Mesenchymal stem cell (in vitro differentiated cells and primary cell): ENCODE results near the gene UGT1A9.
"Not testable (repeated sequence)": the region's sequence is repeated elsewhere in the genome, so short reads cannot be mapped to it uniquely, and the experiment has no call there.

Experiments
- DNase-seq: peaks from one replicate; pipeline ENCODE4 v3.0.0-alpha.2; 2013
- H2AFZ ChIP-seq: one replicate; pipeline ENCODE4 v1.6.1; 2013; ENCODE audit warnings: low read depth, mild to moderate bottlenecking, control low read depth, inconsistent platforms, low read length, moderate library complexity
- H2AK5ac ChIP-seq: 2 replicates; pipeline ENCODE4 v1.6.1; 2013; ENCODE audit warnings: low read length, moderate library complexity, mild to moderate bottlenecking, inconsistent platforms; ENCODE audit not compliant: severe bottlenecking
- H2BK120ac ChIP-seq: one replicate; pipeline ENCODE4 v1.6.1; 2013; ENCODE audit warnings: low read depth, mild to moderate bottlenecking, inconsistent platforms, low read length, moderate library complexity
- H2BK12ac ChIP-seq, 2 experiments: one replicate each; pipeline ENCODE4 v1.6.1; 2013; ENCODE audit warnings: inconsistent platforms in 2 of 2, low read length in 2 of 2, mild to moderate bottlenecking in 2 of 2, moderate library complexity in 2 of 2, control low read depth in 1 of 2
- H2BK15ac ChIP-seq: one replicate; pipeline ENCODE4 v1.6.1; 2013; ENCODE audit warnings: mild to moderate bottlenecking, low read depth, inconsistent platforms; ENCODE audit not compliant: poor library complexity, severe bottlenecking
- H2BK5ac ChIP-seq: 2 replicates; pipeline ENCODE4 v1.6.1; 2013; ENCODE audit warnings: low read depth, mild to moderate bottlenecking, low read length, control low read depth, inconsistent platforms; ENCODE audit not compliant: poor library complexity, severe bottlenecking
- H3K14ac ChIP-seq, 2 experiments: one replicate each; pipeline ENCODE4 v1.6.1; 2013; ENCODE audit warnings: inconsistent platforms in 2 of 2, low read length in 2 of 2, control low read depth in 1 of 2, mild to moderate bottlenecking in 1 of 2, moderate library complexity in 1 of 2
- H3K18ac ChIP-seq, 2 experiments: one replicate each; pipeline ENCODE4 v1.6.1; 2013; ENCODE audit warnings: inconsistent platforms in 2 of 2, low read length in 2 of 2, control low read depth in 1 of 2, low read depth in 1 of 2, mild to moderate bottlenecking in 1 of 2
- H3K23ac ChIP-seq, 2 experiments: one replicate each; pipeline ENCODE4 v1.6.1; 2013; ENCODE audit warnings: inconsistent platforms in 2 of 2, low read length in 2 of 2, mild to moderate bottlenecking in 2 of 2, moderate library complexity in 2 of 2, control low read depth in 1 of 2
- H3K27ac ChIP-seq: 2 replicates; pipeline ENCODE4 v1.5.1; 2013; ENCODE audit warnings: mild to moderate bottlenecking, moderate library complexity, low read length, control low read depth, inconsistent platforms; ENCODE audit not compliant: poor library complexity, severe bottlenecking
- H3K27me3 ChIP-seq, 2 experiments: 2 replicates each; pipeline versions ENCODE4 v1.6.1 to v1.7.0; 2013; ENCODE audit warnings: low read length in 2 of 2, mild to moderate bottlenecking in 2 of 2, moderate library complexity in 2 of 2, control low read depth in 1 of 2, inconsistent platforms in 1 of 2; ENCODE audit not compliant: control insufficient read depth in 1 of 2, insufficient read depth in 1 of 2
- H3K36me3 ChIP-seq, 2 experiments: 2 replicates each; pipeline versions ENCODE4 v1.6.1 to v1.7.0; 2013; ENCODE audit warnings: low read length in 2 of 2, control low read depth in 1 of 2, inconsistent platforms in 1 of 2, low read depth in 1 of 2, mild to moderate bottlenecking in 1 of 2; ENCODE audit not compliant: insufficient read depth in 2 of 2, control insufficient read depth in 1 of 2
- H3K4ac ChIP-seq, 2 experiments: one replicate each; pipeline ENCODE4 v1.6.1; 2013; ENCODE audit warnings: inconsistent platforms in 2 of 2, low read length in 2 of 2, mild to moderate bottlenecking in 2 of 2, moderate library complexity in 2 of 2, control low read depth in 1 of 2, low read depth in 1 of 2
- H3K4me1 ChIP-seq: 2 replicates; pipeline ENCODE4 v1.6.1; 2013; ENCODE audit warnings: low read depth, low read length, control low read depth; ENCODE audit not compliant: control insufficient read depth, insufficient read depth
- H3K4me2 ChIP-seq: 2 replicates; pipeline ENCODE4 v1.6.1; 2013; ENCODE audit warnings: low read length, mild to moderate bottlenecking, inconsistent platforms; ENCODE audit not compliant: poor library complexity, severe bottlenecking
- H3K4me3 ChIP-seq, 2 experiments: 2 replicates each; pipeline versions ENCODE4 v1.5.1 to v1.7.0; 2013; ENCODE audit warnings: low read length in 2 of 2, mild to moderate bottlenecking in 2 of 2, control low read depth in 1 of 2, low read depth in 1 of 2; ENCODE audit not compliant: insufficient read depth in 1 of 2
- H3K79me1 ChIP-seq: replicated peaks from 2 replicates; pipeline ENCODE4 v1.6.1; 2013; ENCODE audit warnings: mild to moderate bottlenecking, control low read depth, low read length, inconsistent platforms; ENCODE audit not compliant: poor library complexity, severe bottlenecking
- H3K9ac ChIP-seq: 2 replicates; pipeline ENCODE4 v1.7.0; 2013; ENCODE audit warnings: mild to moderate bottlenecking, low read length, moderate library complexity
- H3K9me3 ChIP-seq: 2 replicates; pipeline ENCODE4 v1.7.0; 2013; ENCODE audit warnings: mild to moderate bottlenecking, low read length; ENCODE audit not compliant: control insufficient read depth
- H4K8ac ChIP-seq: one replicate; pipeline ENCODE4 v1.6.1; 2013; ENCODE audit warnings: inconsistent platforms, mild to moderate bottlenecking, low read length, moderate library complexity
- H4K91ac ChIP-seq: one replicate; pipeline ENCODE4 v1.6.1; 2013; ENCODE audit warnings: mild to moderate bottlenecking, low read length, inconsistent platforms
- whole genome bisulfite sequencing: methylation state at CpG from one replicate; pipeline ENCODE4 v1.1.7; 2013; ENCODE audit warnings: mixed read lengths; 5-methylcytosine and 5-hydroxymethylcytosine counted together

The UGT1A9 gene

DNA sequence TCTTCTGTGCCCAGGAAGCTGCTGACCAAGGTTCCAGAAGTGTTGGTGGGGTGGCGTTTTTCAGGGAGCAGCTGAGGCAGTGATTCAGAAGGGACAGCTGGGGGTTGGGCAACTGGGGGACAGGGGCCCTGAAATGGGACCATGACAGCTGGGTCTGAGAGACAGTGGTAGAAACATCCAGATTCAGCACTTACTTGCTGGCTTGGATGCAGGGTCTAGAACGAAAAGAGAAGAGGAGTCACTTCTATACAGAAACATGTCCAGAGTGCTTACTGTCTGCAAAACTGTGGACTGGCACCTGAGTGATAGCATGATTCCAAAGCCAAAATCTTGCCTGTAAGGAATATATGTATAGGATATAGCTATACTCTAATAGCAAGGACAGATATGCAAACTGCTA lies 74.1 kb downstream of the UGT1A9 start:
- H3K4me1 ChIP-seq, H3K23ac ChIP-seq, H3K4me2 ChIP-seq, H2BK5ac ChIP-seq, DNase-seq, H4K8ac ChIP-seq, H2BK15ac ChIP-seq, H3K9me3 ChIP-seq, H3K4me3 ChIP-seq, H2BK12ac ChIP-seq, H3K4ac ChIP-seq, H2BK120ac ChIP-seq, H3K9ac ChIP-seq, H3K79me1 ChIP-seq, H3K14ac ChIP-seq, H2AFZ ChIP-seq, H2AK5ac ChIP-seq, H4K91ac ChIP-seq, H3K36me3 ChIP-seq, H3K27ac ChIP-seq, H3K18ac ChIP-seq: not testable (repeated sequence)
- 54% methylated on average over 2 of the region's 2 CpGs for WGBS
- peaks cover 9 to 14% of the 10 kb centered on the region in 2 experiments for H3K27me3 ChIP-seq

DNA sequence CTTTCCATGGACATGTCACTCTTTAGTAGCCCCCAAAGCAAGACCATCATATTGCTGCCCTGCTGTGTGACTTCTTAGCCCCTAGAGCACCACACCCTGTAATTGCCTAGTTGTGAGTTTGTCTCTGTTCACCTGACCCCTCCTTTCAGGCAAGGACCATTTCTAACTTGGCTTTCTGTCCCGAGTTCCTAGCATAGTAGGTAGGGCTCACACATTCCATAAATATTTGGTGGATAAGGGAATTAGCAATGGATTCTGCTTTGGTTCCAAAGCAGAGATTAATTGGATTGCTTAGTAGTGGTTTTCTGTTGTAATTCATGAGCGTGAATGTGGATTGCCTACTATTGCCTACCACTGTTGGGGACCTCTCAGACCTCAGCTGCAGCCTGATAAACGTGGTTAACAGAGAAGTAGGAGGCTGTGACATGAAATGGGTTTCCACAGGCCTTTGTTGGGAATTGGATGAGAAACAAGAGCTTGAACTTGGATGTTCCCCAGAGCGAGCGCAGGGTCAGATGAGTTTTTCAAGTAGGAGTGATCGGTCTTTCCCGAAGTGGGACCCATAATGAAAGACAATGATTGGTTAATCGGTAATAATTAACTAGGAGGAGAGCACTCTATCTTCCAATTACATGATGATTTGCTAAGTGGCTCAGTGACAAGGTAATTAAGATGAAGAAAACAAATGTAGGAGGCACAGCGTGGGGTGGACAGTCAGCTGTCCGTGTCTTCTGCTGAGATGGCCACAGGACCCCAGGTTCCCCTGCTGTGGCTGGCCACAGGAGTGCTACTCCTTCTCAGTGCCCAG lies 75.0 kb downstream of the UGT1A9 start:
- no peak overlapping the region for H4K91ac ChIP-seq
- no peak overlapping the region for H2BK12ac ChIP-seq
- H3K4me1 ChIP-seq = peaks cover 2% of the 10 kb centered on the region
- no peak overlapping the region for H2BK15ac ChIP-seq
- no peak overlapping the region for H2BK120ac ChIP-seq
- DNase-seq = no peak
- H3K18ac ChIP-seq = no peak overlapping the region
- H3K27me3 ChIP-seq = peaks cover under 1 to 15% of the 10 kb centered on the region in 2 experiments
- no peaks in the 10 kb centered on the region for H3K79me1 ChIP-seq
- no peak overlapping the region for H3K23ac ChIP-seq
- H2BK5ac ChIP-seq = no peak overlapping the region
- H3K27ac ChIP-seq = no peak overlapping the region
- no peak overlapping the region for H3K4ac ChIP-seq
- H3K36me3 ChIP-seq = no peaks in the 10 kb centered on the region
- no peak overlapping the region for H3K4me2 ChIP-seq
- H4K8ac ChIP-seq = no peak overlapping the region
- H3K14ac ChIP-seq = no peak overlapping the region
- no peak overlapping the region for H2AK5ac ChIP-seq
- H2AFZ ChIP-seq = no peak overlapping the region
- no peaks in the 10 kb centered on the region for H3K9me3 ChIP-seq
- 64% methylated on average over 10 of the region's 10 CpGs for WGBS
- no peak overlapping the region for H3K4me3 ChIP-seq
- H3K9ac ChIP-seq = no peak overlapping the region

GRCh38 chr2:233747283-233747544 lies 75.5 kb downstream of the UGT1A9 start:
- Histone ChIP-seq H2BK5ac (no peak overlapping the region), H2BK120ac (no peak overlapping the region)

DNA sequence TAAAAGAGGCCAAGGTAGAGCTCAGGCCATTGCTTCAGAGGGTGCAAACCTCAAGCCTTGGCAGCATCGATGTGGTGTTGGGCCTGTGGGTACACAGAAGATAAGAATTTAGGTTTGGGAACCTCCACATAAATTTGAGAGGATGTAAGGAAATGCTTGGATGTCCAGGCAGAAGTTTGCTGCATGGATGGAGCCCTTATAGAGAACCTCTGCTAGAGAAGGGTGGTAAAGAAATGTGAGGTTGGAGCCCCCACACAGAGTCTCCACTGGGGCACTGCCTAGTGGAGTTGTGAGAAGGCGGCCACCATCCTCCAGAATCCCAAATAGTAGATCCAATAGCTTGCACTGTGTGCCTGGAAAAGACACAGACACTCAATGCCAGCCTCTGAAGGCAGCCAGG lies 79.0 kb downstream of the UGT1A9 start:
- not testable (repeated sequence) for H2BK5ac ChIP-seq, H3K4me3 ChIP-seq, H4K91ac ChIP-seq, H4K8ac ChIP-seq, H2BK12ac ChIP-seq, H3K4me2 ChIP-seq, H3K79me1 ChIP-seq, H3K36me3 ChIP-seq, H2AFZ ChIP-seq, H3K27ac ChIP-seq, H3K4ac ChIP-seq, H3K4me1 ChIP-seq, H3K9ac ChIP-seq, H2BK120ac ChIP-seq, H3K9me3 ChIP-seq, H2AK5ac ChIP-seq, H3K23ac ChIP-seq, H3K18ac ChIP-seq, DNase-seq, H2BK15ac ChIP-seq, H3K14ac ChIP-seq
- 37% methylated on average over 2 of the region's 2 CpGs for WGBS
- peaks cover 0 to 14% of the 10 kb centered on the region in 2 experiments for H3K27me3 ChIP-seq

More at GRCh38 chr2:233747283-233747544, 75.5 kb downstream of the UGT1A9 start:
- H3K9ac ChIP-seq = no peak overlapping the region
- H3K36me3 ChIP-seq = no peaks in the 10 kb centered on the region
- no peaks in the 10 kb centered on the region for H3K79me1 ChIP-seq
- no peak overlapping the region for H3K4me2 ChIP-seq
- H4K91ac ChIP-seq = no peak overlapping the region
- H3K18ac ChIP-seq = no peak overlapping the region
- no peak overlapping the region for H3K4ac ChIP-seq
- no peak for DNase-seq
- H3K27me3 ChIP-seq = peaks cover 0 to 10% of the 10 kb centered on the region in 2 experiments
- no peaks in the 10 kb centered on the region for H3K9me3 ChIP-seq
- H2AFZ ChIP-seq = no peak overlapping the region
- H3K4me3 ChIP-seq = no peak overlapping the region
- peaks cover 2% of the 10 kb centered on the region for H3K4me1 ChIP-seq
- 89% methylated on average over 6 of the region's 6 CpGs for WGBS
- H2BK12ac ChIP-seq = no peak overlapping the region
- H2AK5ac ChIP-seq = no peak overlapping the region
- no peak overlapping the region for H4K8ac ChIP-seq
- no peak overlapping the region for H2BK15ac ChIP-seq
- no peak overlapping the region for H3K14ac ChIP-seq
- H3K27ac ChIP-seq = no peak overlapping the region
- H3K23ac ChIP-seq = no peak overlapping the region
